IPS DF 4.7 (cell line): ENCODE data around the gene SSRP1.
"Not testable (repeated sequence)": the region's sequence is repeated elsewhere in the genome, so short reads cannot be mapped to it uniquely, and the experiment has no call there.

Experiments used
- DNase-seq: peaks from one replicate; pipeline ENCODE4 v3.0.0-alpha.2; 2013; ENCODE audit warnings: low spot score; ENCODE audit errors: extremely low read depth

SSRP1 gene

GRCh38 chr11:57339328-57339727 lies 3.6 kb upstream of the SSRP1 start:
- no peak for DNase-seq

GRCh38 chr11:57338142-57338541 lies 2.5 kb upstream of the SSRP1 start, which contains the start of gene P2RX3:
TSS of gene P2RX3 (plus strand) at chr11:57338352. CDS start at chr11:57338551, 199 bp downstream.
- no peak for DNase-seq

DNA sequence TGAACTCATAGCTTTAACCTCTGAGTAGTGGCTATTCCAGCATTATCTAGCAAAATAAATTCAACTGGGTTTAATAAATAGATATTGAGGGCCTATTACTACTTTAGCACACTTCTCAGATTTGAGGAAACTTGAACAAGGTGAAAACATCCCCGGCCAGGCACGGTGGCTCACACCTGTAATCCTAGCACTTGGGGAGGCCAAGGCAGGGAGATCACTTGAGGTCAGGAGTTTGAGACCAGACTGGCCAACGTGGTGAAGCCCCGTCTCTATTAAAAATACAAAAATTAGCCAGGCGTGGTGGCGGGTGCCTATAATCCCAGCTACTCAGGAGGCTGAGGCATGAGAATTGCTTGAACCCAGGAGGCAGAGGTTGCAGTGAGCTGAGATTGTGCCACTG lies 1.2 kb upstream of the SSRP1 start:
- DNase-seq: not testable (repeated sequence)

GRCh38 chr11:57336111-57336666 lies 497 bp upstream of the SSRP1 start:
- no peak for DNase-seq

- no peak for DNase-seq
Measured at GRCh38 chr11:57335023-57335342, 709 bp downstream of the SSRP1 start.

- no peak for DNase-seq
Measured at GRCh38 chr11:57332694-57333440, 2.8 kb downstream of the SSRP1 start.

- DNase-seq: no peak
Measured at GRCh38 chr11:57331720-57332119, 4.0 kb downstream of the SSRP1 start.

GRCh38 chr11:57330029-57330428 lies 5.7 kb downstream of the SSRP1 start:
- no peak for DNase-seq

GRCh38 chr11:57327721-57328120 lies 8.0 kb downstream of the SSRP1 start:
- no peak for DNase-seq

- DNase-seq: no peak
Measured at GRCh38 chr11:57325735-57326048, 10.0 kb downstream of the SSRP1 start.

- DNase-seq: no peak
Measured at GRCh38 chr11:57324886-57325734, 10.6 kb downstream of the SSRP1 start, which contains the start of gene TNKS1BP1. TSS of gene TNKS1BP1 (minus strand) at chr11:57324952. CDS start at chr11:57321885, 3,067 bp downstream.

GRCh38 chr11:57324154-57324885 lies 11.4 kb downstream of the SSRP1 start:
- no peak for DNase-seq

GRCh38 chr11:57323855-57324153 lies 11.9 kb downstream of the SSRP1 start:
- DNase-seq: no peak

GRCh38 chr11:57323167-57323854 lies 12.4 kb downstream of the SSRP1 start:
- DNase-seq: no peak

DNA sequence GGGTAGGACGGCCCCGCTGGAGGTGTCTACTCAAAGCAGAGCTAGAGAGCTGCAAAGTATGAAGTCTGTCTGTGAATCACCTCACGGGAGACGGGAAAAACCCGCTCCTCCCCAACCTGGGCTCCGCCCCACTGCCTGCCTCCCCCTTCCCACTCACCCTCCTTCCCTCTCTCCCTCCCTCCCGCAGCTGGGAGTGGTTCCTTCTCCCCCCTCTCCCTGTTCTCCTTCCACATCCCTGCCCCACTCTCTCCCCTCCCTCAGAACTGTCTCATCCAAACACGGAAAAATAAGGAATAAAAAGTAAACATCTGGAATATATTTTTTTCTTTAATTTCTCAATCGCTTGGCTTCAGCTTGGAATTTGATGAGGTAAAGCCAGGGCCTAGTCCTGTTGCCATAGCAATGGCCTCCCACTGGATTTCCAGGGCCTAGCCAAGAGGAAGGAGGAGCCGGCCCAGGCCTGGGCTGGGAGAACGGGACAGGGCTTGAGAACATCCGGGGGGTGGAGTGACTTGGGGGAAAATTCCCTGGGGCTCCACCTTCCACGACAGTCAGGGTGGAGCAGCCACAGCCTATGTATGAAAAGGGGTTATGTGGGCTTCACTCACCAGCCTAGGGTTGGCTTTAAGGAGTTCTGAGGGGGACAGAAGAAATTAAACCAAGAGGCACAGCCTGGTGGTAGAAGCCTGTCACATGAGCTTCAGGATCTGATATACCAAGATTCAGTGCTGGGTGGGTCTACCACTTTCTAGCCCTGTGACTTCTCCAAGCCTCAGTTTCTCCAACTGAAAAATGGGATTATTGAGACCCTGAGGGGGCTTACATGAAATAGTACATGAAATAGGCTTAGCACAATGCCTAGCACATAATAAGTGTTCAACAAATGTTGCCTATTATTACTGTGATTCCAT lies 13.2 kb downstream of the SSRP1 start:
- DNase-seq: no peak

DNA sequence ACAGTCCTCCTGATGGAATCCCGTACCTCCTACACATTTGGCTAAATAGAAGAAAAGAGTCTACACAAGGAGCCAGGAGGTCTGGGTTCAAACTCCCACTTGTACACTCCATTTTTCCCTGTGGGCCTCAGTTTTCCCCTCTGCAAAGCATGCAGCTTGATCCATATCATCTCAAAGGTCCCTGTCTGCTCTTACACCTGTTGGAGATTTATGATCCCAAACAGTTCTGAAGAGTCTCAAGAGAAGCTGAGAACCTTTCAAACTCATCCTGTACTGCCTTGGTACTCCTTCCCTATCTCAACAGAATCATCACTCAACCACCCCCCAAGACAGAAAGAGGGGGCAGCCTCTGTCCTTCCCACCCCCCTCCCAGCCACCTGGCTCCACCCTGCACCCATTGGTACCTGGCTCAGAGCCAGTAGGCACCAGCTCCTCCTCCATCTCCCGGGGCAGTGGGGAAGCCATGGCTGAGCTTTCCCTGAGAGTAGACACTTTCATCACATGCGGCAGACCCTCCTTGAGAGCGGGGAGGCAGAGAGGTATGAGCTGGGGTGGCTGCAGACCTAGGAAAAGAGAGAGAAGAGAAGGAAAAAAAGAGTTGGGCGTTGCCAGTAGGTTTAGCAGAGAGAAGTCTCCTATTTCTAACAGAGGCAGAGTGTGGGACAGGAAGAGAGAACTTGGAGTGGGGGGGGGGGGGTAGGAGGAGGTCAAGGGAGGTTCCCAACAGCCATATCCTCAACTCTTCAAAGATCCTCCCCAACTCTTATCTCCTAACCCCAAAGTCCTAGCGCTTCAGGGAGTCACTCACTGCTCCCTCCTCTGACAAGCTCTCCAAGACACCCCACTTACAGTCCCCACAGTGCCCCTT lies 14.1 kb downstream of the SSRP1 start:
- DNase-seq: no peak

DNA sequence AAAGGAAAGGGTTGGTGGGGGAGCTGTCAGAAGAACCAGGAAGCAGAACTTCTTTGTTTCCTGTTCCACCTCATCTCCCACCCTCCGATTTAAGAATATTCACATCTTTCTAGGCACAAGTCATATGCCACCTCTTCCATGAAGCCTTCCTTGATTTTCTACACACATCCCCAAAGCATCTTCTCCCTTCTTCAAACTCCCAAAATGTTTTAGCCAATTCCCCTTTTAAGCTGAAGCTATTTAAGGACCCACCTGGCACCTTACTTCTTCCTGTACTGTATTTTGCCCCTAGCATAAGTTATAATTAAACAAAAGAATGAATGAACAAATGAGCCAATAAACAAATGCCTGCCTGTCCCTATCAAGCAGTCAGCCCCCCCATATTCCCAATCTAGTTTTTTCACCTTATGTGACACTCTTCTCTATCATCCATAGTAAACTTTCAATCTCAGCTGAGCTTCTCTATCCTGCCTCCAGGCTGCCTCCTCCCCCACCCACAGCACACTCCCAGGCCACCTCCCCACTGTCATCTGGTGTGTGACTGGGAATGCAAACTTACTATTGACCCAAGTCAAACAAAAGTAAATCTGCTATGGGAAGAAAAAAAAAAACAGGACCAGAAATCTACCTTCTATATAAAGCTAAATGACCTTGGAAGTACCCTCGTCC lies 14.8 kb downstream of the SSRP1 start:
- DNase-seq: no peak

GRCh38 chr11:57320067-57320718 lies 15.5 kb downstream of the SSRP1 start:
- DNase-seq: no peak
